Stimulated activated CD4-positive, alpha-beta T cell treated with anti-CD3 and anti-CD28 coated beads, Interleukin-1b, Interleukin-23, amount 100 ng/mL, for 4 hours (primary cell): Measurements from ENCODE around the gene NOM1.
"Not testable (repeated sequence)": the region's sequence is repeated elsewhere in the genome, so short reads cannot be mapped to it uniquely, and the experiment has no call there.

Experiments
- DNase-seq, 2 donors: peaks; one replicate each; pipeline ENCODE4 v3.0.0-alpha.2; 2020; ENCODE audit warnings: low read depth in 2 of 2

The NOM1 gene

GRCh38 chr7:156941393-156942182, 7.9 kb upstream of the NOM1 start:
- no peak for DNase-seq

DNA sequence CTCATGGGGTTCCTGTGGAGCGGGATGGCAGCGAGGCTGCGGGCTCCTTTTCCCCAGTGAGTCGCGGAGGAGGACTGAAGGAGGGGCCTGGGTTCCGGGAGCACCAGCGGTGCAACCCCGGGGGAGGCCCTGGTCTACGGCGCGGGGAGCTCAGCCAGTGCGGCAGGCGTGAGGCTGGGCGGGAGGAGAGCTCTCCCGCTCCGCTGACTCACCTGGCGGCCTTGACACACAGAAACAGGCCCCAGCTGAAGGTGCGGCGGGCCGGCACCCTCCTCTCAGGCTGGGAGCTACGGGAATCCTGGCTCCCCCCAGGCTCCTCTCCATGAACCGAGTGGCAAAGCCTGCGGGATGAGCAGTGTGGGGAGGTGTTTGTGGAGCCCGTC, 6.8 kb upstream of the NOM1 start:
- DNase-seq: no peak

DNA sequence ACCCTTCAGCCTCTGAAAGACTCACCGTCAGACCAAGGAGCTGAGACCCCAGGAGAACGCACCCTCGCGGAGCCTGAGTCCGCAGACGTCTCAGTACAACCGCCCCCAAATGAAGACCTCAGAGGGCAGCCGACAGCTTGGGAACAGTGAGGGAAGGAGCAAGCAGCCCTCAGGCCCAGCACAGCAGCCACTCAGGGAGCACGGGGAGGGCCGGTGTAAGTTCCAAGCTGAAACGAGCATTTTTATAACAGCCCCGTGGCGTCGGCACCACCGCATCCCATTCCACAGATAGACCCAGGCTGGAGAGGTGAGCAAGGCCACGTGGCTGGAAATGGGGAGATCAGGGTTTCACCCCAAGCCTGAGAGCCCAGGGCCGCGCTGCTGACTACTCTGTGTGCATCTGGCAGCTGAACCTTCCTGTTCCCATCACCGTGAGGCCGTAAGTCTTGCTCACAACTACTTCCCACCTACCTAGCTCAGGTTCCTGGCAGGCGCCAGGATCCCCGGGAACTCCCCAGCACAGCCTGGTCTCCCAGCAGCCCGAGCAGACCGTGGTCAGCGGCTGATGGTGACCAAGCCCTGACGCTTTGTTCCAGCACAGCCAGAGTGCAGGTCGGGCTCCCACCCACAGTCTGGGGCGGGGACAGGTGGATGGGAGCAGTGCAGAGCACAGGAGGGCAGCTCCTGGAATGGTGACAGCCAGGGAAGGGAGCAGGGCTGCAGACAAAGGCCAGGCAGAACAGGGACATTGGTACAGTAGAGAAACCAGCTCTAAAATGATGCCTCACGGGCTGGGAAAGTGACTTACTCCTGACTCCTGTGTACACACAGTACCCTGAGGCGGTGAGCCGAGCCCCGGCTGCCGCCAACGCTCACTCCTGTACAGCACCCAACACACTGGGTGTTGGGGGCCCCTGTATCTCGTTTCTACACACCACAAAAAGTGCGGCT, 6.1 kb upstream of the NOM1 start:
- no peak for DNase-seq

- no peak for DNase-seq
These were observed 4.6 kb upstream of the NOM1 start for GRCh38 chr7:156944876-156945275.

- DNase-seq: no peak
These were observed 2.2 kb upstream of the NOM1 start for GRCh38 chr7:156947120-156947843.

- no peak for DNase-seq
These were observed 1.2 kb upstream of the NOM1 start for GRCh38 chr7:156948361-156948760.

GRCh38 chr7:156950381-156950858, 908 bp downstream of the NOM1 start:
- DNase-seq: no peak

DNA sequence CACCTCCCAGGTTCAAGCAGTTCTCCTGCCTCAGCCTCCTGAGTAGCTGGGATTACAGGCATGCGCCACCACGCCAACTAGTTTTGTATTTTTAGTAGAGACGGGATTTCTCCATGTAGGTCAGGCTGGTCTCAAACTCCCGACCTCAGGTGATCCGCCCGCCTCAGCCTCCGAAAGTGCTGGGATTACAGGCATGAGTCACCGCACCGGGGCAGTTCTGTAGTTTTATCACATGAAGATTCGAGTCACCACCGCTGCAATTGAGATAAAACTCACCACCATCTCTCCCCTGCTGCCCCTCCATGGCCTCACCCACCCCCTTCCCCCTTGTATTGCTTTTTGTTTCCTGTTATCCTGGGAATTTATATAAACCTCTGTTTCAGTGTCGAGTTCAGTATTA, 3.7 kb downstream of the NOM1 start:
- DNase-seq: not testable (repeated sequence)

GRCh38 chr7:156954941-156955340, 5.4 kb downstream of the NOM1 start:
- DNase-seq: no peak

GRCh38 chr7:156956727-156957126, 7.2 kb downstream of the NOM1 start:
- DNase-seq: no peak

- DNase-seq: no peak
These were observed 12.6 kb downstream of the NOM1 start for GRCh38 chr7:156962145-156962544.

GRCh38 chr7:156962897-156963296, 13.4 kb downstream of the NOM1 start:
- no peak for DNase-seq

DNA sequence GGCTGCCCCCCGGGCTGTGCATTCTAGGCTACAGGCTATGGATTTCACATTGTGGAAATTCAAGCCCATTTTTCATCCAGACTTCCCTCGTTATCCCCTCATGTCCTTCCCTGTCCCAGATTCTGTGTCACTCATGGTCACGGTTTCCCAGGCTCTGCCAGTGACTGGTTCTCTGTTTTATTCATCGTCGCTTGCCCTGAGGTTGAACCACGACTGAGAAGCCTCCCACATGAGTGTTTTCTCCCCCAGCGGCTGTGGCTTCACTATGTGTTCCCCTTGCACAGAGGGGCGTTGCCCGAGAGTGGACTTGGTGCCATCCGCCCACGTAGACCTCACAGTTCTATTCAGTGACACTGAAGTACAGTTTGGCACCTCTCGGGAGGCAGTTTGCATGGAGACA, 14.0 kb downstream of the NOM1 start:
- DNase-seq: no peak

- no peak for DNase-seq
These were observed 15.5 kb downstream of the NOM1 start for GRCh38 chr7:156964971-156965370.

DNA sequence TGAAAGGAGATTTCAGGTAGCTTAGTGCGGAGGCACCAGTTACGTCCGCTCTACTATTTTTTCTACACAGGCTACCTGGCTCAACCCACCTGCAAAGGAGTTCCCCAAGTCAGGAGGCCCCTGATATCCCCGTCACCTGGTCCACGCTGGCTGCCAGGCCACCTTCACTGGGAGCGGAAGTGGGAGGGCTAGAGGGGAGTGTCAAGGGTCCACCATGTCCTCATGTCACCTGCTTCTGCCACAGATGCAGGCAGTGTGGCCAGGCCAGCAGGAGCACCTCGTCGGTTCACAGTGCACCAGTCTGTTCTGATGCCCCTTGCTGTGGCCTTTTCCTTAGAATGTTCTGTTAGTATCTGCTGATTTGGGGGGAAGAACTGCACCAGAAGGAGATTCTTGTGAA, 16.9 kb downstream of the NOM1 start:
- DNase-seq: no peak

DNA sequence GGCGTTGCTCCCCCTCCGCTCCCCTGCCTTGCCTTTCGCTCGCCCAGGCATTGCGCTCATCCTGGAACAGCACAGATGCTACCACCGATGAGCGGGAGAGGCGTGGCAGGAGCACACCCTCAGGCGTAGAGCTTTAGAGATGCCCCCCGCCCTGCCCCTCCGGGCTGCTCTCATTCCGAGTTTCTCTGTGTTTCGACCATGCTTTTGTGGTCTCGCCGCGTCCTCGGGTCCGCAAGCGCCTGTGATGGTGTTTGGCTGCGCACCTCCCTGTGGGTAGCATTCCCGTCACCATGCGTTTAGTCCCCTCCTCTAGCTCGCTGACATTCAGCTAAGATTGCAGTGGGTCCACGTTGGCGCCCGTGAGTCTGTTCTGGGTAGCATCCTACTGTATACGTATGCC, 18.7 kb downstream of the NOM1 start:
- no peak for DNase-seq

- no peak for DNase-seq
These were observed 20.5 kb downstream of the NOM1 start for GRCh38 chr7:156969972-156970420.

DNA sequence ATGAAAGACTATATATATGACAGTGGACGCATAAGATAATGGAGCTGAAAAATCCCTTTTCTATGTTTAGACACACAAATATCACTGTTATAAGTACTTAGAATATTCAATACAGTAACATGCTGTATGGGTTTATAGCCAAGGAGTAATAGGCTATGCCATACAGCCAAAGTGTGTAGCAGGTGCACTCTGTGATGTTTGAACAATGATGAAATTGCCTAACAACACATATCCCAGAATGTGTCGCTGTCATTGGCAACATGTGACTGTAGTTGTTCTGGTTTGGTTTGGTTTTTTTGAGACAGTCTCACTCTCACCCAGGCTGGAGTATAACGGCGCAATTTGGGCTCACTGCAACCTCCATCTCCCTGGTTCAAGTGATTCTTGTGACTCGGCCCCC, 26.1 kb downstream of the NOM1 start:
- no peak for DNase-seq

DNA sequence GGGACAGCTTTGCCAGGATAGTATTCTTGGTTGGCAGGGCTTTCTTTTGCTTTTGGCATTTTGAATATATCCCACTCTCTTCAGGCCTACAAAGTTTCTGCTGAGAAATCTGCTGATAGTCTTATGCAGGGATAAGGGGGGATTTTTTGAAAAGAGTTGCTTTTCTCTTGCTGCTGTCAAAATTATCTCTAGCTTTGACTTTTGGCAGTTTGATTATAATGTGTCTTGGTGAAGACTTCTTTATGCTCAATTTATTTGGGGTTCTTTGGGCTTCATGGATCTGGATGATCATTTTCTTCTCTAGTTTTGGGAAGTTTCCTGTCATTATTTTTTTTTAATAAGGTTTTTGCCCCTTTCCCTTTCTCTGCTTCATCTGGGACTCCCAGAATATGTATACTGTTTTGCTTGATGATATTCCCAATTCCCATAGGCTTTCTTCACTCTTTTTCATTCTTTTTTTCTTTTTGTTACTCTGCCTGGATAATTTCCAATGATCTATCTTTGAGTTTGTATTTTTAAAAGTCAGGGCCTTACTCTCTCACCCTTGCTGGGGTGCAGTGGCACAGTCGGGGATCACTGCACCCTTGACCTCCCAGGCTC, 29.6 kb downstream of the NOM1 start:
- no peak for DNase-seq

DNA sequence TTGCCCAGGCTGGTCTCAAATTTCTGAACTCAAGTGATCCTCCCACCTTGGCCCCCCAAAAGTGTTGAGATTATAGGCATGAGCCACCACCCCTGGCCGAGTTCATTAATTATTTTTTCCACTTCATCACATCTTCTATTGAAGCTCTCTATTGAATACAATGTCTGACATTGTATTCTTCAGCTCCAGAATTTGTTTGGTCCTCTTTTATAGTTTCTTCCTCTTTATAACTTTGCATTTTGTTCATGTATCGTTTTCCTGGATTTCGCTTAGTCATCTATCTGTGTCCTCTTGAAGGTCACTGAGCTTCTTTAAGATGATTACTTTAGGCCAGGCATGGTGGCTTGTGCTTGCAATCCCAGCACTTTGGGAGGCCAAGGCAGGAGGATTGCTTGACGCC, 30.2 kb downstream of the NOM1 start:
- DNase-seq: no peak

DNA sequence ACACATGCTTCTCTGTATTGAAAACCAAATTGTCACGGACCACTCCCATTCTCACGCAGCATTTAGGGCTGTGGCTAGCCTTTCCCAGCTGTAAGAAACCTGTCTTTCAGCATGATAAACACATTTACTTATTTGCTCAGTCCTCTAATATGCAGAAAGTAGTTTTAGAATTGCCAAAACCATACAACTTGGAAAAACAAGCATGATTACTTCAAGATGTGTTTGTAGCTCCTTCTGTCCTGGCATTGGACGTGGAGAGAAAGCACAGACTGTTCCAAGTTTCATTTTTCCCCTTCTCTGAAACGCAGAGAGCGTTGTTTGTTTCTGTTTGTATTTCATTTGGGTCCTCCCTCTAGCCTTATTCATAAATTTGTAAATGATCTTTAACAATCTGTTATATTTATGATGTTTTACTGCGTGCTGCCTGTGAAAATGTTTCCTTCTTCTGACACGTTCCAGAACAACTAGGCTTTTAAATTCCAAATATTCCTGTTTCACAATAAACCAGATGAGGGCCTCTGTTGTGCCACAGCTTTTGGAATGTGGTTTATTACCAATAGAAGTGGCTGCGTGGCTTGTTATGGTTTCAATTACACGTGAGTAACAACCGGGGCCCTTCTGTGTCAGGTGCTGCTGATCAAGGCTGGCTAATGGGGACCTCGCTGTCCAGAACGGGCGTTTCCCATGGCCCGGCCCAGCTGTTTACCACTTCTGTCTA, 34.8 kb downstream of the NOM1 start:
- DNase-seq: no peak
